Endothelial cell of umbilical vein (primary cell): ENCODE data around the gene KIRREL2. TPM values are rescaled to one million over a fixed set of nuclear protein-coding genes. Genes with fewer than 3 reads are reported as not detected.
"Not testable (repeated sequence)": the region's sequence is repeated elsewhere in the genome, so short reads cannot be mapped to it uniquely, and the experiment has no call there.

Experiments
- BruUV-seq: library from RNA; stranded (reverse); fragments of 400-500 nt; replicated peaks from 2 replicates; lab custom pipeline; 2021; lab: Mats Ljungman, UMichigan
- CTCF ChIA-PET: fragments of 300-600, 350-600 bp; sonication (Branson Sonifier 250); formaldehyde crosslinking; loops from one replicate; lab custom pipeline; 2021; ENCODE audit warnings: antibody characterized with exemption, inconsistent platforms; lab: Charles Lee
- POLR2A ChIA-PET: fragments of 300-600, 350-600 bp; sonication (Branson Sonifier 250); formaldehyde crosslinking; loops from one replicate; lab custom pipeline; 2021; ENCODE audit warnings: antibody characterized with exemption, inconsistent platforms; lab: Charles Lee
- DNase-seq: peaks from one replicate; pipeline ENCODE4 v3.0.0-alpha.2; 2011; ENCODE audit warnings: low read depth, low spot score
- FAIRE-seq: peaks from 2 replicates; lab custom pipeline; 2011; peaks lifted over from hg19 to GRCh38; lab: Jason Lieb, UNC
- H2AFZ ChIP-seq: 2 replicates; pipeline ENCODE4 v1.6.0; 2012; ENCODE audit warnings: low read depth, low read length, control low read depth, inconsistent platforms
- H3K27ac ChIP-seq: 2 replicates; pipeline ENCODE4 v1.5.1; 2011; ENCODE audit warnings: low read depth, mild to moderate bottlenecking, control low read depth, low read length, moderate library complexity; ENCODE audit not compliant: insufficient read depth
- H3K27me3 ChIP-seq, 2 experiments: 2 replicates each; pipeline versions ENCODE4 v1.6.0 to v1.6.1; 2011; ENCODE audit warnings: low read length in 2 of 2, mixed read lengths in 1 of 2; ENCODE audit not compliant: control insufficient read depth in 2 of 2, insufficient read depth in 2 of 2
- H3K36me3 ChIP-seq, 2 experiments: 2 replicates in 1 of 2; 3 replicates in 1 of 2; pipeline ENCODE4 v1.5.1; 2011; ENCODE audit warnings: low read length in 2 of 2, mild to moderate bottlenecking in 1 of 2, moderate library complexity in 1 of 2; ENCODE audit not compliant: control insufficient read depth in 2 of 2, insufficient read depth in 2 of 2; ENCODE audit errors: extremely low read depth in 1 of 2
- H3K4me1 ChIP-seq: 3 replicates; pipeline ENCODE4 v1.5.1; 2011; ENCODE audit warnings: mild to moderate bottlenecking, low read length; ENCODE audit not compliant: control insufficient read depth, insufficient read depth; ENCODE audit errors: extremely low read depth
- H3K4me2 ChIP-seq: 2 replicates; pipeline ENCODE4 v1.6.1; 2011; ENCODE audit warnings: low read length, control low read depth, mixed read lengths; ENCODE audit not compliant: insufficient read depth
- H3K4me3 ChIP-seq, 3 experiments: fragments of 200-600 bp in 1 of 3; sonication (generic), shearing (Covaris generic) in 1 of 3; replicated peaks in 1 of 3; 2 replicates each; pipeline ENCODE4 v1.5.1; 2011 to 2016; ENCODE audit warnings: control low read depth in 3 of 3, low read length in 3 of 3, mild to moderate bottlenecking in 2 of 3, inconsistent platforms in 1 of 3, low read depth in 1 of 3, moderate library complexity in 1 of 3; ENCODE audit not compliant: insufficient read depth in 1 of 3
- H3K79me2 ChIP-seq: 2 replicates; pipeline ENCODE4 v1.6.0; 2012; ENCODE audit warnings: low read length, inconsistent platforms; ENCODE audit not compliant: control insufficient read depth, insufficient read depth
- H3K9ac ChIP-seq: replicated peaks from 2 replicates; pipeline ENCODE3; 2011; ENCODE audit warnings: low read length, control low read depth; ENCODE audit not compliant: insufficient read depth; ENCODE audit errors: extremely low read depth
- H3K9me1 ChIP-seq: replicated peaks from 3 replicates; pipeline ENCODE4 v1.6.0; 2011; ENCODE audit warnings: mild to moderate bottlenecking, low read length; ENCODE audit not compliant: control insufficient read depth, insufficient read depth; ENCODE audit errors: extremely low read depth
- H3K9me3 ChIP-seq: replicated peaks from 2 replicates; pipeline ENCODE4 v1.5.1; 2012; ENCODE audit warnings: low read length, inconsistent platforms; ENCODE audit not compliant: control insufficient read depth, insufficient read depth
- H4K20me1 ChIP-seq: replicated peaks from 2 replicates; pipeline ENCODE3; 2011; ENCODE audit warnings: mild to moderate bottlenecking, low read length; ENCODE audit not compliant: control insufficient read depth, insufficient read depth; ENCODE audit errors: extremely low read depth
- CTCF ChIP-seq, 2 donors: IDR thresholded peaks; 1 replicate in 1 of 2; 2 replicates in 1 of 2; pipeline ENCODE4 v1.5.1; 2011; ENCODE audit warnings: low read length in 2 of 2, mild to moderate bottlenecking in 2 of 2, moderate library complexity in 2 of 2, control low read depth in 1 of 2, inconsistent platforms in 1 of 2, low read depth in 1 of 2; ENCODE audit not compliant: insufficient read depth in 1 of 2; ENCODE audit errors: extremely low read depth in 1 of 2
- EZH2 ChIP-seq: IDR thresholded peaks from 2 replicates; pipeline ENCODE4 v1.6.1; 2012; ENCODE audit warnings: borderline replicate concordance, low read depth, mild to moderate bottlenecking, moderate library complexity, low read length, inconsistent platforms; ENCODE audit not compliant: severe bottlenecking
- FOS ChIP-seq: IDR thresholded peaks from 2 replicates; pipeline ENCODE4 v1.6.1; 2011; ENCODE audit warnings: mild to moderate bottlenecking, low read length, moderate library complexity, borderline replicate concordance; ENCODE audit not compliant: insufficient read depth
- GATA2 ChIP-seq: IDR thresholded peaks from 2 replicates; pipeline ENCODE4 v1.7.0; 2011; ENCODE audit warnings: low read depth, mild to moderate bottlenecking, moderate library complexity, mixed read lengths, low read length; ENCODE audit not compliant: insufficient read length, insufficient read depth
- JUN ChIP-seq: IDR thresholded peaks from 2 replicates; pipeline ENCODE4 v1.6.1; 2011; ENCODE audit warnings: borderline replicate concordance, low read depth; ENCODE audit not compliant: insufficient read length, insufficient read depth
- MYC ChIP-seq: IDR thresholded peaks from one replicate; pipeline ENCODE4 v1.6.1; 2011; ENCODE audit warnings: mild to moderate bottlenecking, low read depth, low read length
- POLR2A ChIP-seq: IDR thresholded peaks from 2 replicates; pipeline ENCODE4 v1.6.1; 2012; ENCODE audit warnings: low read depth, mild to moderate bottlenecking, control low read depth, low read length
- POLR2AphosphoS5 ChIP-seq: IDR thresholded peaks from 2 replicates; pipeline ENCODE4 v1.6.1; 2012; ENCODE audit warnings: low read depth, mild to moderate bottlenecking, control low read depth, low read length, moderate library complexity; ENCODE audit not compliant: insufficient read depth
- dilution Hi-C: fragments of 300-500 bp; cut with MboI; formaldehyde crosslinking; loops from one replicate; pipeline ENCODE4 v1.15.0; 2019; ENCODE audit warnings: low sequenced_read_pairs; ENCODE audit not compliant: extremely low pct_ligation_motif_present
- intact Hi-C: fragments of 100-400 bp; cut with micrococcal nuclease; formaldehyde crosslinking; loops from one replicate; pipeline ENCODE4 v1.10.0; 2022
- polyA plus RNA-seq, 4 experiments: library from polyadenylated mRNA; depleted of rRNA in 3 of 4; stranded (reverse) in 3 of 4; unstranded in 1 of 4; fragments of >200 nt; gene quantifications; 2 replicates each; pipeline versions ENCODE4 v1.2.1 to v1.2.3, GENCODE V29; 2011 to 2012; ENCODE audit warnings: missing spikeins in 1 of 4
- total RNA-seq: library from RNA; stranded (reverse); gene quantifications from 2 replicates; pipeline ENCODE4 v1.2.3, GENCODE V29; 2021
- TF ChIP-seq, protein P1 (sequence below): IDR thresholded peaks from 2 replicates; pipeline ENCODE4 v1.6.1; 2011; ENCODE audit not compliant: insufficient read depth, insufficient read length

KIRREL2 gene
- total and polyA plus RNA-seq, 2 donors (not counting 3 experiments of a cell fraction or from before 2014, with no cell fraction given) = not detected

DNA sequence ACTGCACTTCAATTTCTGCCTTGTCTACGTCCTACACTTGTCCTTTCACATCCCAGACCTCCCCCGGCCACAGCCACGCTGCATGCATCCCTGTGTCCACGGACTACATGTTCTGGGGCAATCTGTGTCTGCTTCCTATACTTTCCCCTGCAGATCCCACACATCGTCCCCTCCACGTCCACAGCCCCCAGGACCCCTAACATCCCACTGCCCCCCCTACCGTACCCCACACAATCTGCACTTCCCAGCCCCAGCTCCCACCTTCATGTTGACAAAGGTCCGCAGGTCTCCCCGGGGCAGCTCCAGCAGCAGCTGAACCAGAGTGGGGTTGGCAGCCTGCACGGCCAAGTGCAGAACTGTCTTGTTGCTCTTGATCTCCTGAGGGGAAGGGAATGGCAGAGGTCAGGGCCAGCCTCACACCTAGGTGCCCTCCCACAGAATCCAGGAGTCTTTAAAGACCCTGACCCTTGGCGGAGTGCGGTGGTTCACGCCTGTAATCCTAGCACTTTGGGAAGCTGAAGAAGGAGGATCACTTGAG, 33.5 kb downstream of the KIRREL2 start:
- CTCF ChIA-PET = no interaction called here
- intact Hi-C loops (no loop called here), dilution Hi-C loops (no loop called here)

DNA sequence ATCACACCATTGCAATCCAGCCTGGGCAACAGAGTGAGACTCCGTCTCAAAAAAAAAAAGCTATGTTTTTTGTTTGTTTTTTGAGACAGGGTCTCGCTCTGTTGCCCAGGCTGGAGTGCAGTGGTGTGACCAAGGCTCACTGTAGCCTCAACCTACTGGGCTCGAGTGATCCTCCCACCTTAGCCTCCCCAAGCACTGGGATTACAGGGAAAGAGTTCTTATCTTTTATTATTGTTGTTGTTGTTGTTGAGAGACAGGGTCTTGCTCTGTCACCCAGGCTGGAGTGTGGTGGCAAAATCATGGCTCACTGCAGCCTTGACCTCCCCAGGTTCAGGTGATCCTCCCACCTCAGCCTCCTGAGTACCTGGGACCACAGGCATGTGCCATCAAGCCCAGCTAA, 35.1 kb downstream of the KIRREL2 start:
- H4K20me1 ChIP-seq, H3K4me3 ChIP-seq, H3K27me3 ChIP-seq, H3K9me1 ChIP-seq, DNase-seq, H3K4me2 ChIP-seq, H3K9ac ChIP-seq, FAIRE-seq, intact Hi-C loops, H3K27ac ChIP-seq, POLR2A ChIA-PET, H3K4me1 ChIP-seq, dilution Hi-C loops, BruUV-seq, H2AFZ ChIP-seq, H3K9me3 ChIP-seq, H3K79me2 ChIP-seq: not testable (repeated sequence)
- CTCF ChIA-PET = interaction anchor here (0.8 to 1.2 kb wide), 3 partner anchors 8 to 39 kb away, joined by 3 read pairs; no protein-coding TSS in a partner anchor
- H3K36me3 ChIP-seq = peaks cover 0 to 24% of the 10 kb centered on the region in 2 experiments

More for the DNA sequence above, 33.5 kb downstream of the KIRREL2 start:
- DNase-seq (no peak), FAIRE-seq (no peak)
- Histone ChIP-seq H3K4me1 (no peaks in the 10 kb centered on the region), H3K4me3 (no peak overlapping the region), H3K79me2 (no peaks in the 10 kb centered on the region), H3K27me3 (no peaks in the 10 kb centered on the region), H3K36me3 (peaks cover 0 to 19% of the 10 kb centered on the region in 2 experiments), H3K9me1 (no peaks in the 10 kb centered on the region), H2AFZ (no peak overlapping the region), H3K9me3 (no peaks in the 10 kb centered on the region), H3K27ac (no peak overlapping the region), H3K9ac (no peak overlapping the region), H4K20me1 (no peaks in the 10 kb centered on the region), H3K4me2 (no peak overlapping the region)
- BruUV-seq = no TSS peak
- TF ChIP-seq GATA2 (no peak), JUN (no peak), POLR2AphosphoS5 (no peak), EZH2 (no peak), MYC (no peak), CTCF (IDR thresholded peaks at IDR 0.05; ENCODE audit: extremely low read depth in 1 of 2, insufficient read depth in 1 of 2, low read depth in 1 of 2, low read length in 2 of 2) (no peak), FOS (no peak), POLR2A (no peak)
- TF ChIP-seq, protein P1, sequence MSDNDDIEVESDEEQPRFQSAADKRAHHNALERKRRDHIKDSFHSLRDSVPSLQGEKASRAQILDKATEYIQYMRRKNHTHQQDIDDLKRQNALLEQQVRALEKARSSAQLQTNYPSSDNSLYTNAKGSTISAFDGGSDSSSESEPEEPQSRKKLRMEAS = no peak
- POLR2A ChIA-PET = no interaction called here
